Hepatocyte (in vitro differentiated cells): ENCODE measurements around the gene COL4A1.

Experiments
- EZH2 ChIP-seq: fragments of 200-600 bp; sonication (generic); IDR thresholded peaks from 2 replicates; pipeline ENCODE4 v1.6.1; 2016; ENCODE audit warnings: antibody characterized with exemption, mild to moderate bottlenecking, borderline replicate concordance
- EZH2phosphoT487 ChIP-seq: fragments of 200-600 bp; sonication (generic); IDR thresholded peaks from one replicate; pipeline ENCODE4 v1.6.1; 2018; ENCODE audit warnings: antibody characterized with exemption, mild to moderate bottlenecking, low read depth, moderate library complexity; ENCODE audit not compliant: unreplicated experiment, severe bottlenecking
- TF ChIP-seq, protein P1 (sequence below): fragments of 200-600 bp; sonication (generic); IDR thresholded peaks from 2 replicates; pipeline ENCODE4 v1.5.1; 2016; ENCODE audit warnings: antibody characterized with exemption, mild to moderate bottlenecking; ENCODE audit not compliant: poor library complexity

GRCh38 chr13:110179857-110180147 lies 127.2 kb downstream of the COL4A1 start:
- TF ChIP-seq, protein P1, sequence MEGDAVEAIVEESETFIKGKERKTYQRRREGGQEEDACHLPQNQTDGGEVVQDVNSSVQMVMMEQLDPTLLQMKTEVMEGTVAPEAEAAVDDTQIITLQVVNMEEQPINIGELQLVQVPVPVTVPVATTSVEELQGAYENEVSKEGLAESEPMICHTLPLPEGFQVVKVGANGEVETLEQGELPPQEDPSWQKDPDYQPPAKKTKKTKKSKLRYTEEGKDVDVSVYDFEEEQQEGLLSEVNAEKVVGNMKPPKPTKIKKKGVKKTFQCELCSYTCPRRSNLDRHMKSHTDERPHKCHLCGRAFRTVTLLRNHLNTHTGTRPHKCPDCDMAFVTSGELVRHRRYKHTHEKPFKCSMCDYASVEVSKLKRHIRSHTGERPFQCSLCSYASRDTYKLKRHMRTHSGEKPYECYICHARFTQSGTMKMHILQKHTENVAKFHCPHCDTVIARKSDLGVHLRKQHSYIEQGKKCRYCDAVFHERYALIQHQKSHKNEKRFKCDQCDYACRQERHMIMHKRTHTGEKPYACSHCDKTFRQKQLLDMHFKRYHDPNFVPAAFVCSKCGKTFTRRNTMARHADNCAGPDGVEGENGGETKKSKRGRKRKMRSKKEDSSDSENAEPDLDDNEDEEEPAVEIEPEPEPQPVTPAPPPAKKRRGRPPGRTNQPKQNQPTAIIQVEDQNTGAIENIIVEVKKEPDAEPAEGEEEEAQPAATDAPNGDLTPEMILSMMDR = no peak
- TF ChIP-seq EZH2 (no peak), EZH2phosphoT487 (no peak)
